HepG2 (cell line): Measurements from ENCODE around the gene CS. TPM values are rescaled to one million over a fixed set of nuclear protein-coding genes. Genes with fewer than 3 reads are reported as not detected.

Source experiments
- CBX5 ChIP-seq: sonication (generic); formaldehyde crosslinking; IDR thresholded peaks from 2 replicates; pipeline ENCODE4 v1.4.0; 2020; ENCODE audit warnings: missing genetic modification reagents, borderline replicate concordance
- CENPT ChIP-seq: sonication (generic); formaldehyde crosslinking; IDR thresholded peaks from 2 replicates; pipeline ENCODE4 v1.8.0; 2022; ENCODE audit warnings: low read depth, mild to moderate bottlenecking, moderate library complexity, missing genetic modification reagents
- DMAP1 ChIP-seq: IDR thresholded peaks from 2 replicates; pipeline ENCODE4 v1.6.1; 2016
- GLI4 ChIP-seq: sonication (generic); formaldehyde crosslinking; IDR thresholded peaks from 2 replicates; pipeline ENCODE4 v1.5.1; 2020; ENCODE audit warnings: missing genetic modification reagents, mild to moderate bottlenecking, moderate library complexity, borderline replicate concordance
- KAT7 ChIP-seq: IDR thresholded peaks from 2 replicates; pipeline ENCODE4 v1.6.1; 2018; ENCODE audit warnings: borderline replicate concordance, missing compliant biosample characterization
- MED8 ChIP-seq: sonication (generic); formaldehyde crosslinking; IDR thresholded peaks from 2 replicates; pipeline ENCODE4 v1.8.1; 2023; ENCODE audit warnings: mild to moderate bottlenecking, missing genetic modification reagents; ENCODE audit not compliant: insufficient replicate concordance
- MEIS2 ChIP-seq: sonication (generic); formaldehyde crosslinking; IDR thresholded peaks from 2 replicates; pipeline ENCODE4 v1.9.0; 2021; ENCODE audit warnings: mild to moderate bottlenecking, missing genetic modification reagents
- SP2 ChIP-seq: sonication (generic); formaldehyde crosslinking; IDR thresholded peaks from 2 replicates; pipeline ENCODE4 v1.5.1; 2020; ENCODE audit warnings: mild to moderate bottlenecking, missing genetic modification reagents
- ZNF354B ChIP-seq: sonication (generic); formaldehyde crosslinking; IDR thresholded peaks from 2 replicates; pipeline ENCODE4 v1.8.0; 2022; ENCODE audit warnings: mild to moderate bottlenecking, missing genetic modification reagents
- ZNF530 ChIP-seq: sonication (generic); formaldehyde crosslinking; IDR thresholded peaks from 2 replicates; pipeline ENCODE4 v1.5.0; 2020; ENCODE audit warnings: low read depth, mild to moderate bottlenecking, missing genetic modification reagents
- ZNF605 ChIP-seq: sonication (generic); formaldehyde crosslinking; IDR thresholded peaks from 2 replicates; pipeline ENCODE4 v1.8.0; 2022; ENCODE audit warnings: mild to moderate bottlenecking, missing genetic modification reagents
- ZNF775 ChIP-seq: sonication (generic); formaldehyde crosslinking; IDR thresholded peaks from 2 replicates; pipeline ENCODE4 v1.4.0; 2020; ENCODE audit warnings: missing genetic modification reagents, mild to moderate bottlenecking, moderate library complexity, borderline replicate concordance
- ZNF850 ChIP-seq: sonication (generic); formaldehyde crosslinking; conservative IDR thresholded peaks from 2 replicates; pipeline ENCODE4 v1.9.0; 2021; ENCODE audit warnings: mild to moderate bottlenecking, missing genetic modification reagents
- polyA plus RNA-seq, 8 experiments: library from polyadenylated mRNA; depleted of rRNA in 3 of 8; stranded (reverse) in 7 of 8; unstranded in 1 of 8; fragments of >200 nt; fragmentation: Illumina TruSeq in 4 of 8; extraction: Trizol in 4 of 8; gene quantifications; 2 replicates each; pipeline versions ENCODE4 v1.2.1 to v1.2.3, GENCODE V29; 2011 to 2016; ENCODE audit warnings: low read depth in 4 of 8, missing spikeins in 1 of 8, mixed read lengths in 1 of 8; ENCODE audit not compliant: insufficient read depth in 1 of 8
- total RNA-seq, 5 experiments: library from RNA; depleted of rRNA; stranded (reverse); fragments of >200 nt; fragmentation: Illumina TruSeq; extraction: Trizol; gene quantifications; 2 replicates each; pipeline ENCODE4 v1.2.3, GENCODE V29; 2016; ENCODE audit warnings: low read depth in 1 of 5
- TF ChIP-seq, protein P1 (sequence below): sonication (generic); formaldehyde crosslinking; conservative IDR thresholded peaks from 2 replicates; pipeline ENCODE4 v1.4.0; 2020; ENCODE audit warnings: missing genetic modification reagents
- TF ChIP-seq, protein P2 (sequence below): sonication (generic); formaldehyde crosslinking; IDR thresholded peaks from 2 replicates; pipeline ENCODE4 v1.4.0; 2020; ENCODE audit warnings: mild to moderate bottlenecking, missing genetic modification reagents
- TF ChIP-seq, protein P3 (sequence below): sonication (generic); formaldehyde crosslinking; IDR thresholded peaks from one replicate; pipeline ENCODE4 v1.5.1; 2020; ENCODE audit warnings: mild to moderate bottlenecking, missing genetic modification reagents; ENCODE audit errors: not compliant biosample characterization

CS gene
- total and polyA plus RNA-seq, 2 of the 13 experiments (the other 11 are each of a cell fraction or from before 2014, with no cell fraction given) = 173 to 175 TPM

DNA sequence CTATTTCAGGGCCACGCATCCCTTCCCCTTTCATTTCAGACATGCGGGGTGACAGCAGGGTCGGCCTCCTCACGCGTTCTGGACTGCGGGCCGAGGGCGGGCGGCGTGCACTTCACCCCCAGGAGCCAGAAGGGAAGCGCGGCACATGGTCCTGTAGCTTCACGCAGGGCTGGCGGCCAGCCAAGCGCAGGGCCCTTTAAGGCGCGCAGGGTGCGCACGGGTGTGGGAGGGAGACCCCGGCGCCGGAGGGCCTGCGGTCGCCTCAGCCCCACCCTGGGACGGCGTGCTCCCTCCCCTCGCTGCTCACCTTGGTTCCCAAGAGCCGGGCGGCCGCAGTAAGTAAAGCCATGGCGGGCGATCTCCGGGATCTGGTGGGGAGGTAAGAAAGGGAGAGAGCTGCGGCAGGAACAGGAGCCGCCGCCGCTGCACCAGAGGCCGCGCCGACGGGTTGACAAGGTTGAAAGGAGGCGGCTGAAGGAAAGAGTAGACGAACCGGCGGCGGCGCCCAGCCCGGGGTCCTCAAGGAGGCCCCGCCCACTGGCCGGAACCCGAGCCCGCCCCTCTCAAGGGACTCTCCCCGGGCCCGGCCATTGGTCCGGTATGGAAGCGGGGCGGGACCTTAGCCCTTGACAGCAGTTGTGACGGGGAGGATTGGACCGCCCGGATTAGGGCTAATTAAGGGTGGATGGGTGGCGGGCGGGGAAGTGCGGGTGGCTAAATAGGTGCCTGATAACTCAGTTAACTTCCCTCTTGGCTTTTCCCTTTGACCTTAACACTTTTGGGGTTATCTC lies at the start of gene CS (continued):
- TF ChIP-seq CENPT = peak; percentile 82
- peak; percentile 90 for TF ChIP-seq SP2 (CRISPR knock-in tag)
- peak; percentile 48; the same call in 1 of the 2 replicates for TF ChIP-seq GLI4
- no peak for TF ChIP-seq ZNF530 (CRISPR knock-in tag)
- peak; percentile 70; the same call in 1 of the 2 replicates for TF ChIP-seq ZNF354B (CRISPR knock-in tag)
- TF ChIP-seq ZNF850 (CRISPR knock-in tag) = 0 out of 2 replicates have a peak, but pooled peaks have one; percentile 39
- TF ChIP-seq KAT7 (CRISPR knock-in tag) = peak; percentile 81; the same call in 1 of the 2 replicates
- TF ChIP-seq ZNF605 (CRISPR knock-in tag) = no peak
- TF ChIP-seq, protein P1, sequence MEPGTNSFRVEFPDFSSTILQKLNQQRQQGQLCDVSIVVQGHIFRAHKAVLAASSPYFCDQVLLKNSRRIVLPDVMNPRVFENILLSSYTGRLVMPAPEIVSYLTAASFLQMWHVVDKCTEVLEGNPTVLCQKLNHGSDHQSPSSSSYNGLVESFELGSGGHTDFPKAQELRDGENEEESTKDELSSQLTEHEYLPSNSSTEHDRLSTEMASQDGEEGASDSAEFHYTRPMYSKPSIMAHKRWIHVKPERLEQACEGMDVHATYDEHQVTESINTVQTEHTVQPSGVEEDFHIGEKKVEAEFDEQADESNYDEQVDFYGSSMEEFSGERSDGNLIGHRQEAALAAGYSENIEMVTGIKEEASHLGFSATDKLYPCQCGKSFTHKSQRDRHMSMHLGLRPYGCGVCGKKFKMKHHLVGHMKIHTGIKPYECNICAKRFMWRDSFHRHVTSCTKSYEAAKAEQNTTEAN (CRISPR knock-in tag) = no peak
- no peak for TF ChIP-seq CBX5 (CRISPR knock-in tag)
- TF ChIP-seq, protein P2, sequence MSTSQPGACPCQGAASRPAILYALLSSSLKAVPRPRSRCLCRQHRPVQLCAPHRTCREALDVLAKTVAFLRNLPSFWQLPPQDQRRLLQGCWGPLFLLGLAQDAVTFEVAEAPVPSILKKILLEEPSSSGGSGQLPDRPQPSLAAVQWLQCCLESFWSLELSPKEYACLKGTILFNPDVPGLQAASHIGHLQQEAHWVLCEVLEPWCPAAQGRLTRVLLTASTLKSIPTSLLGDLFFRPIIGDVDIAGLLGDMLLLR = peak; percentile 80
- TF ChIP-seq, protein P3, sequence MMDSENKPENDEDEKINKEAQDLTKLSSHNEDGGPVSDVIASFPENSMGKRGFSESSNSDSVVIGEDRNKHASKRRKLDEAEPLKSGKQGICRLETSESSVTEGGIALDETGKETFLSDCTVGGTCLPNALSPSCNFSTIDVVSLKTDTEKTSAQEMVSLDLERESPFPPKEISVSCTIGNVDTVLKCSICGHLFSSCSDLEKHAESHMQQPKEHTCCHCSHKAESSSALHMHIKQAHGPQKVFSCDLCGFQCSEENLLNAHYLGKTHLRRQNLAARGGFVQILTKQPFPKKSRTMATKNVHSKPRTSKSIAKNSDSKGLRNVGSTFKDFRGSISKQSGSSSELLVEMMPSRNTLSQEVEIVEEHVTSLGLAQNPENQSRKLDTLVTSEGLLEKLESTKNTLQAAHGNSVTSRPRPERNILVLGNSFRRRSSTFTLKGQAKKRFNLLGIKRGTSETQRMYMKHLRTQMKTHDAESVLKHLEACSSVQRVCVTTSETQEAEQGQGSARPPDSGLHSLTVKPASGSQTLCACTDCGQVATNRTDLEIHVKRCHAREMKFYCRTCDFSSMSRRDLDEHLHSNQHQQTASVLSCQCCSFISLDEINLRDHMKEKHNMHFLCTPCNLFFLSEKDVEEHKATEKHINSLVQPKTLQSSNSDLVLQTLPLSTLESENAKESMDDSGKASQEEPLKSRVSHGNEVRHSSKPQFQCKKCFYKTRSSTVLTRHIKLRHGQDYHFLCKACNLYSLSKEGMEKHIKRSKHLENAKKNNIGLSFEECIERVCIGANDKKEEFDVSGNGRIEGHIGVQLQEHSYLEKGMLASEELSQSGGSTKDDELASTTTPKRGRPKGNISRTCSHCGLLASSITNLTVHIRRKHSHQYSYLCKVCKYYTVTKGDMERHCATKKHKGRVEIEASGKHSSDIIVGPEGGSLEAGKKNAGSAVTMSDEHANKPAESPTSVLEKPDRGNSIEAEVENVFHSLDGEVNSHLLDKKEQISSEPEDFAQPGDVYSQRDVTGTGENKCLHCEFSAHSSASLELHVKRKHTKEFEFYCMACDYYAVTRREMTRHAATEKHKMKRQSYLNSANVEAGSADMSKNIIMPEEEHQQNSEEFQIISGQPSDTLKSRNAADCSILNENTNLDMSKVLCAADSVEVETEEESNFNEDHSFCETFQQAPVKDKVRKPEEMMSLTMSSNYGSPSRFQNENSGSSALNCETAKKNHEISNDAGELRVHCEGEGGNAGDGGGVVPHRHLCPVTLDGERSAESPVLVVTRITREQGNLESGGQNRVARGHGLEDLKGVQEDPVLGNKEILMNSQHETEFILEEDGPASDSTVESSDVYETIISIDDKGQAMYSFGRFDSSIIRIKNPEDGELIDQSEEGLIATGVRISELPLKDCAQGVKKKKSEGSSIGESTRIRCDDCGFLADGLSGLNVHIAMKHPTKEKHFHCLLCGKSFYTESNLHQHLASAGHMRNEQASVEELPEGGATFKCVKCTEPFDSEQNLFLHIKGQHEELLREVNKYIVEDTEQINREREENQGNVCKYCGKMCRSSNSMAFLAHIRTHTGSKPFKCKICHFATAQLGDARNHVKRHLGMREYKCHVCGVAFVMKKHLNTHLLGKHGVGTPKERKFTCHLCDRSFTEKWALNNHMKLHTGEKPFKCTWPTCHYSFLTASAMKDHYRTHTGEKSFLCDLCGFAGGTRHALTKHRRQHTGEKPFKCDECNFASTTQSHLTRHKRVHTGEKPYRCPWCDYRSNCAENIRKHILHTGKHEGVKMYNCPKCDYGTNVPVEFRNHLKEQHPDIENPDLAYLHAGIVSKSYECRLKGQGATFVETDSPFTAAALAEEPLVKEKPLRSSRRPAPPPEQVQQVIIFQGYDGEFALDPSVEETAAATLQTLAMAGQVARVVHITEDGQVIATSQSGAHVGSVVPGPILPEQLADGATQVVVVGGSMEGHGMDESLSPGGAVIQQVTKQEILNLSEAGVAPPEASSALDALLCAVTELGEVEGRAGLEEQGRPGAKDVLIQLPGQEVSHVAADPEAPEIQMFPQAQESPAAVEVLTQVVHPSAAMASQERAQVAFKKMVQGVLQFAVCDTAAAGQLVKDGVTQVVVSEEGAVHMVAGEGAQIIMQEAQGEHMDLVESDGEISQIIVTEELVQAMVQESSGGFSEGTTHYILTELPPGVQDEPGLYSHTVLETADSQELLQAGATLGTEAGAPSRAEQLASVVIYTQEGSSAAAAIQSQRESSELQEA (CRISPR knock-in tag) = no peak
- peak; percentile 56; the same call in 1 of the 2 replicates for TF ChIP-seq MEIS2
- TF ChIP-seq DMAP1 (CRISPR knock-in tag) = peak; percentile 85; the same call in 1 of the 2 replicates
- TF ChIP-seq ZNF775 (CRISPR knock-in tag) = no peak
- peak; percentile 71 for TF ChIP-seq MED8 (CRISPR knock-in tag)
